Transverse colon (tissue), 4 donors: ENCODE data around the gene EPHA1.

Experiments used
- CTCF ChIP-seq, 5 experiments: fragments of 200-600 bp in 3 of 5; fragments of 450-650 bp in 2 of 5; sonication (generic) in 3 of 5; IDR thresholded peaks; 1 replicate in 2 of 5; 2 replicates in 3 of 5; pipeline ENCODE4 v1.5.1; 2016 to 2017; ENCODE audit warnings: antibody characterized with exemption in 5 of 5, inconsistent platforms in 3 of 5, mild to moderate bottlenecking in 2 of 5, moderate library complexity in 1 of 5
- POLR2A ChIP-seq: fragments of 450-650 bp; IDR thresholded peaks from one replicate; pipeline ENCODE4 v1.6.1; 2016; ENCODE audit warnings: antibody characterized with exemption, mild to moderate bottlenecking, moderate library complexity
- POLR2AphosphoS5 ChIP-seq, 3 donors: sonication (generic); formaldehyde crosslinking; IDR thresholded peaks; one replicate each; pipeline ENCODE4 v1.6.1; 2016; ENCODE audit warnings: antibody characterized with exemption in 3 of 3

- TF ChIP-seq CTCF (IDR thresholded peaks at IDR 0.05) (no peak), POLR2AphosphoS5 (IDR thresholded peaks at IDR 0.05) (no peak), POLR2A (no peak)
Observed at GRCh38 chr7:143456992-143457793, 48.5 kb upstream of the EPHA1 start.
